ENCODE data around the gene GABRP.
"Not testable (repeated sequence)": the region's sequence is repeated elsewhere in the genome, so short reads cannot be mapped to it uniquely, and the experiment has no call there.

The GABRP gene

DNA sequence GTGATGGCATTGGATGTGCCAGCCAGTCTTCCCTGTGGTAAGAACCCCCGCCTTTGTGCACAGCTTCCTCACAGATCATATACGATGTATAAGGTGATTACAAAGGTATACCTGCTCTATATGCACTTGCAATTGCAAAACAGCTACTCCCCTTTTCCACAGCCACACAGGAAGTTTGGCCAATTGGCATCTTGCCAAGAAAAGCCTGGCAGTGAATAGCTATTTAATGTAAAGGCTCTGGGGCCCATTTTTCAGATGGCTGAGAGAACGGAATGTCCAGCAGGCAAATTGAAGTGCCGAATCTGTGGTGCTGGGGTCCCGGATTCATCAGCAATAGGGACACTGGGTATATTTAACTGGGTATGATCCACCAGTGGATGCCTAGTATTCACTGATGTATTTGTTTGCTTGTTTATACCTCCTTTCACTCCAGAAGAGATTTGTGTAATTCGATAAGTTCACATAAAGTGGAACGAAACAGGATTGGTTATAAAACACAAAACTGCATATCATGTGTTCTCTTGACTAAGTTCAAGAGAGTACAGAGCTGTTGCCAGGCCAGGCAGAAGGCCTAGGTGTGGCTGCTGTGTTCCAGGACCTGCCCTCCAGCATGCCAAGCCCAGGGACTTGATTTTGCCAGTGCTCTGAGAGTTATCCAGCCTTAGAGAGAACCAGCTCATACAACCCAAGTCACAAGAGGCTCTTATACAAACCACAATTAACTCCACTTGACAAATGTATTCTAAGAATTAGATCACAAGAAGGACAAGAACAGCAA lies 27.7 kb upstream of the GABRP start:
- DNase-seq (ENCODE audit: low spot score) = no peak

GRCh38 chr5:170756691-170757090 lies 26.8 kb upstream of the GABRP start:
- no peak for DNase-seq (ENCODE audit: low spot score)

DNA sequence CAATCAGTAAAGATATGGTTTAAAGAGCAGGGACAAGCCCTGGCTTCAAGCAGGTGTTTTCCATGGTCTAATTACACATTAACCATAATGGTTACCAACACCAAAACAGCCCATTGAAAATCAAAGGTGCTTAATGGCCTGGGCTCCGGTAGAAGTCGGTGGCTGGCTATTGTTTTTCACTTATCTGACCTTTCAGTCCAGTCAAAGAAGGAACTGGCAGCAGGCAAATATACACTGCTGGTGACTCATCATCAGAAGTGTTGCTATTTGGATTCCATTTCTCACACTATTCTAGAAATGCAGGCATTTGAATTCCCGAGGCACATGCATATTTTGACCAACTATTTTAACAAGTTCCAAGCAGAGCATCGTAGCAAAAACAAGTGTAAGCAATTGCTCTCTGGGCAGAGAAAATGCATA lies 26.3 kb upstream of the GABRP start:
- no peak for DNase-seq (ENCODE audit: low spot score)

DNA sequence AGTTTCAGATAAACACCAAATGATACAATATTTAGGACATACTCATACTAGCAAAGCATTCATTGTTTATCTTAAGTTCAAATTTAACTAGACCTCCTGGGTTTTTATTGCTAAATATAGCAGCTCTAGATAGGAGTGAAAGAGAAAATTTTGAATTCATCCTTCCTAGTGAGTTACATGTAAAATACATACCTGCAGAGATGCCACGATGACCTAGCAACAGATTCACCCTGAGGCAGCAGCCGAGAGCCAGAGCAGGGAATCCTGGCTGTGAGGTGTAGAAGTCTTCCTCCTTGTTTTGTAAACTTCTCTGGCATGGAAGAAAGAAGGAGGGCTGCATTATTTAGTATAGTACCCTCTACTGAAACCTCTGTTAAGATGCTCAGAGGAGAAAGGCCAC lies 25.9 kb upstream of the GABRP start:
- DNase-seq (ENCODE audit: low spot score) = no peak

- DNase-seq (ENCODE audit: low spot score) = no peak
Observed at GRCh38 chr5:170758481-170758880, 25.0 kb upstream of the GABRP start.

DNA sequence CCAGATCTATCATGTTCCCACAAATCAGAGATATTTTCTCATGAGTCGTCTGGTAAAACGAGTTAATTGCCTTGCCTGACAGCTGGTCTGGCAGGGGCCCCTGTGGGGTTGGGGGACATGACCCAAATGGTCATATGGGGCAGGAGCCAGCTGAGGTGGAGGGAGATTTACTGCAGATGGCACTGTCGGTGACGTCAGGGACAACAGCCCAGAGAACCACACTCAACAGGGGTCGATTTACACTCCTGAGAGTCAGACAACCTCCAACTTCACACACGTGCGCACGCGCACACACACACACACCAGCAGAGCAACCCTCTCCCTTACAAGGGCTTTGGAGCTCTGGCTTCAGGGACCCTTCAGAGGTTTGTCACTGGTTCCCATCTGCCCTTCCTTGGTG lies 23.4 kb upstream of the GABRP start:
- no peak for DNase-seq (ENCODE audit: low spot score)

- no peak for DNase-seq (ENCODE audit: low spot score)
Observed at GRCh38 chr5:170761048-170761707, 22.3 kb upstream of the GABRP start.

- no peak for DNase-seq (ENCODE audit: low spot score)
Observed at GRCh38 chr5:170761708-170762066, 21.8 kb upstream of the GABRP start.

- DNase-seq (ENCODE audit: low spot score) = not testable (repeated sequence)
Observed at GRCh38 chr5:170762298-170762697, 21.2 kb upstream of the GABRP start.

GRCh38 chr5:170765868-170766267 lies 17.7 kb upstream of the GABRP start:
- not testable (repeated sequence) for DNase-seq (ENCODE audit: low spot score)

- DNase-seq (ENCODE audit: low spot score) = peak; percentile 64
Observed at GRCh38 chr5:170769246-170769645, 14.3 kb upstream of the GABRP start.

DNA sequence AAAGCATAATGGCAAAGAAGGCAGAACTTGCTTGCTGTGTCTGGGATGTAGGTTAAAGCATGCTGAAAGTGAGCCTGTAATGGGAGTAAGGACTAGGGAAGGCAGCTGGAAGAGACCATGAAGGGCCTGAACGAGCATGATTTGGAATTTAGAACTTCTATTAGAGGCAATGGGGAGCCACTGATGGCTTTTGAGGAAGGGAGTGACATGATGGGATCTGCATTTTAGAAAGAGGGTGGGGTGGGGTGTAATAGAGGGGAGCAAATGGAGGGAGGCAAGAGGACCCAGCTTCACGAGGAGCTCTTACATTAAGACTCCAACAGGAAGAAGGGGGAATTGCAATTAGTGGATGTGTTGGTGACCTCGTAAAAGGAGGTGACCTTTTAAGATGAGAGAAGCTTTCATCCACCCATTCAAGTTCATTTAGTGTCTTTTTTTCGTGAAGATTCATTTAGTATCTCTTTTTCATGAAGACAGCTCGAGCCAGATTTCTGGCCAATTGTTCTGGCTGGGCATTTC lies 13.6 kb upstream of the GABRP start:
- DNase-seq (ENCODE audit: low spot score) = no peak

- no peak for DNase-seq (ENCODE audit: low spot score)
Observed at GRCh38 chr5:170771496-170771895, 12.0 kb upstream of the GABRP start.

DNA sequence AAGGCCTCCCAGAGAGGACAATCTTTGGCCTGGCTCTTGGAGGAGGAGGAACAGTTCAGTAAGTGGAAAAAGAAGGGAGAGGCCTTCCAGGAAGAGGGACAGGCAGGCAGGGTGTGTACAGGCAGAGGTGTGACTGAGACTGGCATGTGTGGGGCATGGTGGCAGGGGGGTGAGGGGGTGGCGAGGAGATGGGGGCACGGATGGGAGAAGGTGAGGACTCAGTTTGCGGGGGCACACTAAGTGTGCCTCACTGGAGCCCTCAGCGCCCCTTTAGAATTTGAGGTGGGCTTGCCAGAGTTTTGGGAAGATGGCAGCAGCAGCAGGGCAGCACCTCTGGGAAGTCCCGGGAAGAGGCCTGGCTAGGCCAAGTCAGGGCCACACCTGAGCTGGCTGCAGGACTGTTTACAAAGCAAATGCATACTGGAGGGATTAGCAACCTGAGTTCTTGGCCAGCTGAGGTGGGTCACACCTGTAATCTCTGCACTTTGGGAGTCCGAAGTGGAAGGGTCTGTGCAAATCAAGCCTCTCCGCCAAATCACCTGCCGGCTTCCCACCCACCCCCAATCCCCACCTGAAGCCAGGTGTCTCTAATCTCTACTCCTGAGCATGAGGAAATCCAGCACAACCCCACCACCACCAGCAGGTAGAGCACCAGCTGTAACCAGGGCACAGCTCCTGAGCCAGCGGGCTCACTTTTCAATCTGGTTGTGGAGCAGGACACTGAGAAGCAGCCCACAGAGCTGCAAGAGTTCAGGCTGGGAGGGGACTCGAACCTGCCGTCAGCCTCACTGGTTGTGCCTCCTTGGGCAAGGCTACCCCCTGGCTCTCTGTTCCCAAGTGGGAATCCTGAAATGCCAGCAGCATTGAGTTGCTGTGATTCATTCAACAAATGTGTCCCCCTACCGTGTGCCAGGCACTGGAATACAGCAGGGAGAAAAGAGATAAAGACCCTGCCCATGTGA lies 10.2 kb upstream of the GABRP start:
- DNase-seq (ENCODE audit: low spot score) = no peak

DNA sequence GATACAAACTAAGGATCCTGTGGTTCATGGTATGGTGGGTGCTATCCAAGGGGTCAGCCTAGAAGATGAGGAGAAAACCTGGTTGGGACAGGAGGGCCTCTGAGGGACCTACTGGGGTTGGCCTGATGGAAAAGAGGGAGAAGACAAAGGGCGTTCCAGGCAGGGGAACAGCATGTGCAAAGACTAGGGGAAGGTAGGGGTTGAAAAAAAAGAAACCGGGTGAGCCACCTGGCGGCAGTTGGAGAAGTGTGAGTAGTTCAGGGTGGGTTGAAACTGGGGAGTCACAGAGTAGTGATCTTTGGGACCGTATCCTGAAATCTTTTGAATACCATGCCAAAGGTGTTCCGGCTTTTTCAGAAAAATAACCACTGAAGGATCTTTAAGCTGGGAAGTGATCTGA lies 8.7 kb upstream of the GABRP start:
- DNase-seq (ENCODE audit: low spot score) = no peak

DNA sequence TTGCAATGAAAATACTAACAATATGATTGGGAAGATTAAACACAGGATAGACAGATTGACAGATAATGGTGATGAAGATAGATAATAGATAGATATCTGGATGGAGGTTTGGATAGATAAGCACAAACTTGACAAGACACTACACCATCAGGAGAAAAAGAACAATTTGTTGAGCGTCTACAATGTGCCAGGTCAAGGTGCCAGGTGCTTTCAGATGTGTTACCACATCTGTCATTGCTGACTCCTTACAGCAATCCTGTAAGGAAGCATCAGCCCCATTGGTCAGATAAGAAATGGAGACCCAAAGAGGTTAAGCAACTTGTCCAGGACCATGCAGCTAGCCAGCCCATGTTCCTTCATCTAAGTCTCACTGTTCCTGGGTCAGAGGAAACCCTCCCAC lies 1.6 kb upstream of the GABRP start:
- no peak for DNase-seq (ENCODE audit: low spot score)

GRCh38 chr5:170782438-170782837 lies 1.1 kb upstream of the GABRP start:
- no peak for DNase-seq (ENCODE audit: low spot score)

DNA sequence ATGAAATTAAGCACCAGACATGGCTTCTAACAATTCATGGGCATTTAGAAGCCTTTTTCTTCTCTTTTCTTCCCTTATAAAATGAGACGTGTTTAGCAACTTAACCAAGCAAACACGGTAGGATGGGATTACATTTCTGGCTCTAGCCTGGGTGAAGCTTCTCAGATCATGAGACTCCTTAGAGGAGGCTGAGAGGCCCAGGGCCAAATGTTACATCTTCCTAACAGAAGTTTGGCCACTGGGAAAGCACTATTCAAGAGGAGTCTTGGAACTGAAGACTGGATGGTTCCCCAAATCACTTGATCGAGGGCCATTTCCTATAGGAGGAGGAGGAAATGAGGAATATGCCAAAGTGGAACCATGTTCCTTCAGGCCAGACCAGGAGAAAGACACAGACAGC lies 1.9 kb downstream of the GABRP start:
- no peak for DNase-seq (ENCODE audit: low spot score)

DNA sequence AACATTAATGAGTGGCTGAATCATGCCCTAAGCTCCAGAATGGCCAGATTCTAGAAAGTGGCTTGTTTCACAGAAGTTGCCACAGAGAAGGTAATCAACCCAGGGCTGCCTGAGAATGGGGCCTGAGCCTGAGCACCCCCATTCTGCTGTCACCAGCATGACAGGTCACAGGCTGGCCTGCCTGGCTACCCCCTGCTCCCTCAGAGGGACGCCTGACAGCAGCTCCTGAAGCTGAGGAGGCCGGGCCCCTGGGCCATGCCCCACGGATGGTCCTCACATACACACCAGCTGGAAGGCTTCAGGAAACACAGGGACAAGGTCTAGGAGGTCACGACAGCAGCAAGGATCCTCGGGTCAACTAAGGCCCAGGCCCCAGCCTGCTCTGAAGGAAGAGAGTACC lies 3.7 kb downstream of the GABRP start:
- no peak for DNase-seq (ENCODE audit: low spot score)

DNA sequence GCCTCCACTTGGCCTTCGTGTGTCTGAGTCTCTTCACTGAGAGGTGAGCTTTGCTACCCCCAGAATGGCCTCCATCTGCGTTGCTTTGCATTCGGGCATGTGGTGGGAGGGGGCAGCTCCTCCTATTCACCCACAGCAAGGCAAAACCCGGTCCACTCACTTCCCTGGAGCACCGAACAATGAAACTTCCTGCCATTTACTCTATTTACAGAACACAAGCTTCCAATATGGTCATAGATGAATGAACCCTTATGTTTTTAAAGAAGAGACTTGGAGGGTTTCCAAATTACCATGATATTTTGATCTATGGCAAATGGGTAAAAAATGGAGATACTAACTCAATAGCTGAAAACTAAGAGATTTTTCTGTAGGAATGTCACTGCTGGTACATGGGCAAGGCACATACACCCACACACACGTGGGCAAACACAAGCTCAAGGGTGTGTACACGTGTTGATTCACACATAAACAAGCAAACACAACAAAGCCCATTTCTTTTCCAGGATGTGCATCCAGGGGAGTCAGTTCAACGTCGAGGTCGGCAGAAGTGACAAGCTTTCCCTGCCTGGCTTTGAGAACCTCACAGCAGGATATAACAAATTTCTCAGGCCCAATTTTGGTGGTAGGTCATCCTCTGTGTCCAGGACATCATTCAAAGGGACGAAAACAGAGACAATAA lies 5.2 kb downstream of the GABRP start:
- DNase-seq (ENCODE audit: low spot score) = no peak

- DNase-seq (ENCODE audit: low spot score) = peak; percentile 77
Observed at GRCh38 chr5:170791325-170791954, 7.9 kb downstream of the GABRP start.

Measured in Ammon's horn (tissue), 1 donor.